HepG2 (cell line): ENCODE measurements around the gene NUBP1. TPM values are rescaled to one million over a fixed set of nuclear protein-coding genes. Genes with fewer than 3 reads are reported as not detected.

Experiments
- ARID5B ChIP-seq: IDR thresholded peaks from 2 replicates; pipeline ENCODE4 v1.4.0; 2020; ENCODE audit warnings: mild to moderate bottlenecking, missing genetic modification reagents
- FOXA3 ChIP-seq: IDR thresholded peaks from 2 replicates; pipeline ENCODE4 v1.6.1; 2016; ENCODE audit warnings: missing genetic modification reagents, missing compliant biosample characterization
- KLF9 ChIP-seq: IDR thresholded peaks from 2 replicates; pipeline ENCODE4 v1.6.1; 2016; ENCODE audit warnings: low read depth
- KMT2A ChIP-seq: sonication (generic); formaldehyde crosslinking; IDR thresholded peaks from 2 replicates; pipeline ENCODE4 v1.4.0; 2020; ENCODE audit warnings: missing genetic modification reagents
- LCORL ChIP-seq, 2 experiments: fragments of 450-650 bp in 1 of 2; sonication (generic) in 1 of 2; formaldehyde crosslinking in 1 of 2; IDR thresholded peaks; 2 replicates each; pipeline versions ENCODE4 v1.5.0 to v1.6.1; 2017 to 2020; ENCODE audit warnings: antibody characterized with exemption in 1 of 2, missing genetic modification reagents in 1 of 2
- RFX1 ChIP-seq: fragments of 450-650 bp; IDR thresholded peaks from 2 replicates; pipeline ENCODE4 v1.6.1; 2017
- TAF1 ChIP-seq: sonication (generic); formaldehyde crosslinking; IDR thresholded peaks from 2 replicates; pipeline ENCODE4 v1.4.0; 2020; ENCODE audit warnings: missing genetic modification reagents
- ZBTB40 ChIP-seq, 2 experiments: fragments of 450-650 bp in 1 of 2; sonication (generic) in 1 of 2; formaldehyde crosslinking in 1 of 2; IDR thresholded peaks; 2 replicates each; pipeline versions ENCODE4 v1.6.1 to v1.8.0; 2016 to 2022; ENCODE audit warnings: antibody characterized with exemption in 1 of 2, mild to moderate bottlenecking in 1 of 2, missing genetic modification reagents in 1 of 2
- ZNF142 ChIP-seq: sonication (generic); formaldehyde crosslinking; IDR thresholded peaks from 2 replicates; pipeline ENCODE4 v1.4.0; 2020; ENCODE audit warnings: missing genetic modification reagents
- polyA plus RNA-seq, 8 experiments: library from polyadenylated mRNA; depleted of rRNA in 3 of 8; stranded (reverse) in 7 of 8; unstranded in 1 of 8; fragments of >200 nt; fragmentation: Illumina TruSeq in 4 of 8; extraction: Trizol in 4 of 8; gene quantifications; 2 replicates each; pipeline versions ENCODE4 v1.2.1 to v1.2.3, GENCODE V29; 2011 to 2016; ENCODE audit warnings: low read depth in 4 of 8, missing spikeins in 1 of 8, mixed read lengths in 1 of 8; ENCODE audit not compliant: insufficient read depth in 1 of 8
- total RNA-seq, 5 experiments: library from RNA; depleted of rRNA; stranded (reverse); fragments of >200 nt; fragmentation: Illumina TruSeq; extraction: Trizol; gene quantifications; 2 replicates each; pipeline ENCODE4 v1.2.3, GENCODE V29; 2016; ENCODE audit warnings: low read depth in 1 of 5

NUBP1 gene
- total and polyA plus RNA-seq, 2 of the 13 experiments (the other 11 are each of a cell fraction or from before 2014, with no cell fraction given) = 53.5 to 70.4 TPM

- no peak for TF ChIP-seq ZNF142 (CRISPR knock-in tag)
- peak; percentile 62; the same call in 1 of the 2 replicates for TF ChIP-seq KMT2A (CRISPR knock-in tag)
- peak; percentile 25 for TF ChIP-seq FOXA3
- TF ChIP-seq ARID5B (CRISPR knock-in tag) = peak; percentile 53
- TF ChIP-seq RFX1 = no peak
- TF ChIP-seq LCORL (IDR thresholded peaks at IDR 0.05) = no peak
- TF ChIP-seq LCORL (CRISPR knock-in tag; IDR thresholded peaks at IDR 0.05) = peak; percentile 71
- TF ChIP-seq ZBTB40 (IDR thresholded peaks at IDR 0.05) = no peak
- no peak for TF ChIP-seq ZBTB40 (CRISPR knock-in tag; IDR thresholded peaks at IDR 0.05)
- TF ChIP-seq KLF9 (CRISPR knock-in tag) = peak; percentile 73; the same call in 1 of the 2 replicates
- TF ChIP-seq TAF1 (CRISPR knock-in tag) = no peak
These were observed 6.5 kb upstream of the NUBP1 start (continued) for GRCh38 chr16:10737068-10737625.
